NT2/D1 (cell line): ENCODE results near the gene CDC42EP5.
A peak's percentile ranks its signal among the peaks of the same experiment; 100 is the strongest.

Experiments
- DNase-seq: peaks from one replicate; pipeline ENCODE4 v3.0.0-alpha.2; 2011; ENCODE audit warnings: low read depth, low spot score
- H3K27me3 ChIP-seq: 2 replicates; pipeline ENCODE4 v1.6.0; 2011; ENCODE audit warnings: mild to moderate bottlenecking; ENCODE audit not compliant: insufficient read length, insufficient read depth
- H3K36me3 ChIP-seq: 2 replicates; pipeline ENCODE4 v1.6.1; 2011; ENCODE audit warnings: mild to moderate bottlenecking, low read length, mixed read lengths; ENCODE audit not compliant: insufficient read depth, insufficient read length
- H3K4me1 ChIP-seq: 2 replicates; pipeline ENCODE4 v1.5.1; 2011; ENCODE audit not compliant: insufficient read depth, insufficient read length
- H3K4me3 ChIP-seq: 2 replicates; pipeline ENCODE4 v1.5.1; 2011; ENCODE audit warnings: low read depth; ENCODE audit not compliant: insufficient read length
- H3K9ac ChIP-seq: 2 replicates; pipeline ENCODE4 v1.6.0; 2011; ENCODE audit warnings: low read depth; ENCODE audit not compliant: insufficient read length
- H3K9me3 ChIP-seq: 2 replicates; pipeline ENCODE4 v1.5.1; 2011; ENCODE audit warnings: mild to moderate bottlenecking, low read length; ENCODE audit not compliant: insufficient read depth
- SUZ12 ChIP-seq: IDR thresholded peaks from 2 replicates; pipeline ENCODE4 v1.6.1; 2011; ENCODE audit not compliant: insufficient read length, insufficient read depth; ENCODE audit errors: extremely low read depth
- YY1 ChIP-seq: IDR thresholded peaks from 2 replicates; pipeline ENCODE4 v1.6.1; 2011; ENCODE audit not compliant: insufficient read length, insufficient read depth
- ZNF274 ChIP-seq: IDR thresholded peaks from 2 replicates; pipeline ENCODE4 v1.6.1; 2011; ENCODE audit warnings: mild to moderate bottlenecking, low read depth, low read length

The CDC42EP5 gene

DNA sequence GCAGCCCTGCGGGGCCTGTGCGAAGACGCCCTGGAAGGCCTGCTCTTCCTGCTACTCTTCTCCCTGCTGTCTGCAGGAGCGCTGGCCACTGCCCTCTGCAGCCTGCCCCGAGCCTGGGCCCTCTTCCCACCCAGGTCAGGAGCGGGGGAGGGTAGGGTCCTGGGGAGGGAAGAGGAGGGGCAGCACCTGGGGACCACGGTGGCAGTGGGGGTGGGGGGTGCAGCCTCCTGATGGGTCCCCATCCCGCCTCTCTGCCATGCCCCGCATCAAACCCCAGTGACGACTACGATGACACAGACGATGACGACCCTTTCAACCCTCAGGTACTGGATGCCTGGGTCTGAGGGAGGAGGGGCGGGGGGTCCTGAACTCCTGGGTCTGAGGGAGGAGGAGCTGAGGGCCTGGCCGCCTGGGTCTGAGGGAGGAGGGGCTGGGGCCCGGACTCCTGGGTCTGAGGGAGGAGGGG, 37.5 kb downstream of the CDC42EP5 start:
- DNase-seq: no peak
- H3K4me3 ChIP-seq: no peak overlapping the region
- TF ChIP-seq ZNF274 (no peak), YY1 (no peak), SUZ12 (no peak)
- no peaks in the 10 kb centered on the region for H3K36me3 ChIP-seq
- H3K9me3 ChIP-seq: no peaks in the 10 kb centered on the region
- no peaks in the 10 kb centered on the region for H3K27me3 ChIP-seq
- H3K4me1 ChIP-seq: peaks cover 20% of the 10 kb centered on the region
- H3K9ac ChIP-seq: peak overlapping the region; percentile 70

DNA sequence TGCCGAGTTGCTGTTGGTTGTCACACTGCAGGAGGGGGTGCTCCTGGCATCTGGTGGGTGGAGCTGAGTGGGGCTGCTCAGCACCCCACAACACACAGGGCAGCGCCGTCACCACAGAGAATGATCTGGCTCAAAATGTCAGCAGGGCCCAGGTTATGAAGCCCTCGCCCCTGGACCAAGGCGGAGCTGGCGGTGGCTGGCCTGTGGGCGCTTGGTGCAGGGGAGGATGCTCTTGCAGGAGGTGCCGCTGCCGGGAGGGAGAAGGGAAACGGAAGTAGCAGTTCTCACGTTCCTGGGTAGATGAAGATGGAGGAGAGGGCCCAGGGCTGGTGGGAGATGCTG, 38.3 kb downstream of the CDC42EP5 start:
- no peak overlapping the region for H3K4me3 ChIP-seq
- peaks cover 21% of the 10 kb centered on the region for H3K4me1 ChIP-seq
- H3K36me3 ChIP-seq: no peaks in the 10 kb centered on the region

DNA sequence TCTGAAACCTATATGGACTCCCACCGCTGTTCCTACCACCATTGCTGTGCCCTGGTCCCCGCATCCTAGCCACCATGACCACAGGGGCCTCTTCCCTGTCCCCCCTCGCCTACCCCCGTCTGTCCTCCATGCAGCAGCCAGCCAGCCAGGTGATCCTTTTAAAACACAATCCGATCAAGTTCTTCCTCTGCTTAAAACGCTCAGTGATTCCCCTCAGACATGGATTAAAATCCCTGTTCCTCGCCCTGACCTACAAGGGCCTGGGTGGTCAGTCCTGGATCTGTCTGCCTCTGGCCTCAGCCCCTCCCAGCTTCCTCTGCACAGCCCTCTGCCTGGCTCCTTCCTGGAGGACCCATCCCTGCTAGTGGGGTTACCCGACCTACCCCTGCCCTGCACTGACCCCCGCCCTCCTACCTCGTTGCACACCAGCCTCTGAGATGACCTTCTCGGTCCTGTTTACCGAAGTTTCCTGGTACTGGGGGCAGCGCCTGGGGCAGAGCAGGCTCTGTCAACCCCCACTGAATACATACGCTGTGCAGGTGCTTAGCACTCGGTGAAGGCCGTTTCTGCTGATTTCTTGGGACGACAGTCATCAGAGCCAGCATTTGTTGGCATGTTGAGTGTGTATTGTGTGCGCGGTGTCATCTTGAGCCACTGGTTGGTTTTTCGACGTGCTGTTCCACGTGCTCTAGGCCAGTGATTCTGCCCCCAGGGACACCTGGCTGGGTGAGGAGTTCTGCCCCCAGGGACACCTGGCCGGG, 38.8 kb downstream of the CDC42EP5 start:
- no peak for TF ChIP-seq SUZ12
- no peak for TF ChIP-seq ZNF274
- no peak for TF ChIP-seq YY1
- no peak for DNase-seq
- Histone ChIP-seq H3K27me3 (no peaks in the 10 kb centered on the region), H3K4me1 (peaks cover 21% of the 10 kb centered on the region), H3K9me3 (no peaks in the 10 kb centered on the region), H3K36me3 (no peaks in the 10 kb centered on the region), H3K9ac (no peak overlapping the region), H3K4me3 (no peak overlapping the region)

More for the DNA sequence above, 38.3 kb downstream of the CDC42EP5 start:
- H3K9me3 ChIP-seq: no peaks in the 10 kb centered on the region
- H3K27me3 ChIP-seq: no peaks in the 10 kb centered on the region
- no peak for DNase-seq
- no peak for TF ChIP-seq YY1
- TF ChIP-seq SUZ12: no peak
- no peak for TF ChIP-seq ZNF274
- H3K9ac ChIP-seq: no peak overlapping the region

DNA sequence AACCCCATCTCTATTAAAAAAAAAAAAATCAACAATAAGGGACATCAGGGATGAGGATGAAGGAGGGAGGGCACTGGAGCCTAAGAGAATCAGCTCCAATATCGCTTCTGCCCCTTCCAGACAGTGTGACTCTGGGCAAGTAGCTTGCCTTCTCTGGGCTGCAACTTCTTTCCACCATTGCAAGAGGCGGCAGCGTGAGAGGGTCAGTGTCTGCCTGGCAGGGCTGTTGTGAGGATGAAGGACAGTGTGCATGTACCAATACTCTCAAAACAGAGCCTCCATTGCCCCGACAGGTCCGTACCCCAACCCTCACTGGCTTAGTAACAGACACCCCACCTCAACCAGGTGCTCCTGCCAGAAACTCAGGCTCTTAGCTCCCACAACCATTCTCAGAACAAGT, 39.4 kb downstream of the CDC42EP5 start:
- Histone ChIP-seq H3K9me3 (no peaks in the 10 kb centered on the region), H3K4me3 (no peak overlapping the region)
- DNase-seq: no peak

DNA sequence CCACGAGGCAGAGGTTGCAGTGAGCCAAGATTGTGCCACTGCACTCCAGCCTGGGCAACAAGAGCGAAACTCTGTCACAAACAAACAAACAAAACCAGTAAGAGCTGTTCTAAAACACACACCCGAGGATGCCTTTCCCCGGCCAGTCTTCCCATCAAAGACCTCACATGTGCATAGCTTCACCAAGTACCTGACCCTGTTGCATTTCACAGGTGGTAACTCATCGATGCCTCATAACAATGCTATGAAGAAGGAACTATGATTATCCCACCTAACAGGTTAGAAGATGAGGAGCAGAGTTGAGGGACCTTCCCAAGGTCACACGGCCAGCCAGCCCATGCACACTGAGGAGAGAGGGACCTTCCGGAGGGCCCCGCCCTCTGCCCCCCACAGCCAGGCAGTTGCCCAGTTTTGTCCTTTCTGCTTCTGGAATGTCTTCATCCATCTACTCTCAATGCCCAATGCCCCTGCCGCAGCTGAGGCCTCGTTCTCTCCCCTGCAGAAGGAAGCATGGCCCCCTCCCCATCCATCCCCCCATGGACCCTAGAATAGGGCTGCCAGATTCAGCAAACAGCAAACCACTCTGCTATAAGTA, 40.9 kb downstream of the CDC42EP5 start:
- Histone ChIP-seq H3K27me3 (no peaks in the 10 kb centered on the region), H3K4me3 (no peak overlapping the region), H3K4me1 (peaks cover 19% of the 10 kb centered on the region), H3K36me3 (no peaks in the 10 kb centered on the region), H3K9me3 (no peaks in the 10 kb centered on the region), H3K9ac (no peak overlapping the region)
- TF ChIP-seq YY1 (no peak), SUZ12 (no peak), ZNF274 (no peak)
- DNase-seq: no peak

More for the DNA sequence above, 39.4 kb downstream of the CDC42EP5 start:
- Histone ChIP-seq H3K27me3 (no peaks in the 10 kb centered on the region), H3K4me1 (peaks cover 17% of the 10 kb centered on the region), H3K9ac (no peak overlapping the region), H3K36me3 (no peaks in the 10 kb centered on the region)
- TF ChIP-seq ZNF274: no peak
- TF ChIP-seq YY1: no peak
- TF ChIP-seq SUZ12: no peak

DNA sequence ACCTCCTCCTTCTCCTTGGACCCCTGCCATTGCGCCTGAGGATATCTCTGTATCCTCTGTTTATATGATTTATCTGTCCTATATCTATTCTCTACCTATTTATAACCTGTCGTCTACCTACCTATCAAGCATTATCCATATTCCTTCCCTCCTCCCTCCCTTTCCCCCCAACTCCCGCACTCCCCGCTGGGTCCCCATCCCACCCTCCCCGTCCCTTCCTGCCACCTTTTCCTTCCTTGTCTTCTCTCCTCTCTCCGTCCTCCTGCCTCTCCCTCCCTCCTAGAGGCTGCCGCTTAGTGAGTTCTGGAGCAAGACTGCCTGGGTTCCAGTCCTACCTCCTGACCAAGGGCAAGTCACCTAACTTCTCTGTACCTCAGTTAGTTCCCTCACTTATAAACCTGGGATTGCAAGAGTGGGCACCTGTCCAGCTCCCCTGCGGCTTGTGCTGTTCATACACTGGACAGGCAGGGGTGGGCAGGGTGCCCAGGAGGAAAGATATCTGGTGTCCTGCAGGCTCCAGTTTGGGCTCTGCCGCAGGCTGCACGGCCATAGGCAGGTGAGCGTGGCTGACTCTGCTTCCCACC, 41.7 kb downstream of the CDC42EP5 start:
- Histone ChIP-seq H3K4me3 (no peak overlapping the region), H3K36me3 (no peaks in the 10 kb centered on the region), H3K4me1 (peaks cover 20% of the 10 kb centered on the region), H3K27me3 (no peaks in the 10 kb centered on the region), H3K9ac (no peak overlapping the region), H3K9me3 (no peaks in the 10 kb centered on the region)
- no peak for DNase-seq
- TF ChIP-seq ZNF274 (no peak), YY1 (no peak), SUZ12 (no peak)

DNA sequence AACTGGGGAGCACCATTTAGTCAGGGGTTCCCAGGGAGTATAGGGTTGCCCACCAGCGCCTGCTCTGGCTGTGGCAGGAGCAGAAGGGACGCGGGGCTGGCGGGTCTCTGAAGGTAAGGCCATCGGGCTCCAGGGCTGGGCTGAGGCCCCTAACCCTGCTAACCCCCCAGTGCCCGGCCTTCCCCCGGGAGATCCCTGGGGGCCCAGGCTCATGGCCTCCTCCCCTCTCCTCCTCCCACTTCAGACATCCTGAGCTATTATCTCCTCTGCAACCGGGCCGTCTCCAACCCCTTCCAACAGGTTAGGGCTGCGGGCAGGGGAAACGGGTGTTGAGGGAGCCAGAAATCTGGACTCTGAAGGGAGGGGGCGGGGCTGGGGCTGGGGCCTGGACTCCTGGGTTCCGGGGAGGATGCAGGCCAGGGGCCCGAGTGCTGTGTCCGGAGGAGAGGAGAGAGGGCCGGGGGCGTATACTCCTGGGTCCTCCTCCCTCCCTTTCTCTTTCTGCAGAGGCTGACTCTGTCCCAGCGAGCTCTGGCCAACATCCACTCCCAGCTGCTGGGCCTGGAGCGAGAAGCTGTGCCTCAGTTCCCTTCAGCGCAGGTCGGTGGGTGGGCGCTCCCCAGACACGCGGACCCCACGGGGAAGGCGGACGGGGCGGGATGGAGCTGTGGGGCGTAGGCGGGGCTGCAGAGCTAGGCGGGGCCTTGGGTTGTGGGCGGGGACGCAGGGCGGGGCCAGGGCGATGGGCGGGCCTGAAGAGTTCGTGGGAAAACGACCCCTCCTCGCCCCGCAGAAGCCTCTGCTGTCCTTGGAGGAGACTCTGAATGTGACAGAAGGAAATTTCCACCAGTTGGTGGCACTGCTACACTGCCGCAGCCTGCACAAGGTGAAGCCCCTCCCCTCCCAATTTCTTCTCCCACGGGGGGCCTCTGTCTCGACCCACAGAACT, 42.5 kb downstream of the CDC42EP5 start:
- peak overlapping the region; percentile 61 for H3K9ac ChIP-seq
- H3K4me3 ChIP-seq: peak overlapping the region; percentile 40
- H3K4me1 ChIP-seq: peaks cover 22% of the 10 kb centered on the region
- TF ChIP-seq YY1: no peak
- no peak for TF ChIP-seq ZNF274
- no peak for TF ChIP-seq SUZ12
- H3K9me3 ChIP-seq: no peaks in the 10 kb centered on the region
- no peaks in the 10 kb centered on the region for H3K27me3 ChIP-seq
- no peak for DNase-seq
- H3K36me3 ChIP-seq: no peaks in the 10 kb centered on the region
